Neuronal stem cell (in vitro differentiated cells): ENCODE measurements around the gene SPART.

ENCODE experiments used
- DNase-seq: peaks from one replicate; pipeline ENCODE4 v3.0.0-alpha.2; 2013; ENCODE audit warnings: low spot score
- H2AFZ ChIP-seq: one replicate; pipeline ENCODE4 v1.6.1; 2013; ENCODE audit warnings: mild to moderate bottlenecking, low read length, inconsistent platforms
- H2AK5ac ChIP-seq: 2 replicates; pipeline ENCODE4 v1.6.1; 2013; ENCODE audit warnings: low read depth, mild to moderate bottlenecking, inconsistent platforms, low read length, moderate library complexity, mixed read lengths
- H2BK120ac ChIP-seq: 2 replicates; pipeline ENCODE4 v1.6.1; 2013; ENCODE audit warnings: low read depth, mild to moderate bottlenecking, inconsistent platforms, low read length, moderate library complexity, mixed read lengths
- H2BK12ac ChIP-seq: one replicate; pipeline ENCODE4 v1.6.1; 2013; ENCODE audit warnings: low read length, inconsistent platforms
- H2BK15ac ChIP-seq: 2 replicates; pipeline ENCODE4 v1.6.1; 2013; ENCODE audit warnings: mild to moderate bottlenecking, low read length, inconsistent platforms, mixed read lengths
- H2BK5ac ChIP-seq: one replicate; pipeline ENCODE4 v1.6.1; 2013; ENCODE audit warnings: inconsistent platforms, mild to moderate bottlenecking, low read length, moderate library complexity
- H3K14ac ChIP-seq: one replicate; pipeline ENCODE4 v1.6.1; 2013; ENCODE audit warnings: low read length, inconsistent platforms
- H3K18ac ChIP-seq: 2 replicates; pipeline ENCODE4 v1.6.1; 2013; ENCODE audit warnings: low read length, inconsistent platforms
- H3K23ac ChIP-seq: 2 replicates; pipeline ENCODE4 v1.6.1; 2013; ENCODE audit warnings: low read depth, mild to moderate bottlenecking, mixed read lengths, low read length, inconsistent platforms; ENCODE audit not compliant: poor library complexity
- H3K27ac ChIP-seq: replicated peaks from 3 replicates; pipeline ENCODE4 v1.5.1; 2013; ENCODE audit warnings: low read length, inconsistent platforms
- H3K27me3 ChIP-seq, 3 experiments: 2 replicates each; pipeline ENCODE4 v1.6.1; 2013; ENCODE audit warnings: low read length in 3 of 3, mild to moderate bottlenecking in 2 of 3, inconsistent platforms in 1 of 3, low read depth in 1 of 3, mixed read lengths in 1 of 3, moderate library complexity in 1 of 3; ENCODE audit not compliant: control insufficient read depth in 3 of 3, insufficient read depth in 3 of 3
- H3K36me3 ChIP-seq, 2 donors: replicated peaks in 1 of 2; 2 replicates each; pipeline ENCODE4 v1.6.1; 2013; ENCODE audit warnings: low read length in 2 of 2; ENCODE audit not compliant: control insufficient read depth in 2 of 2, insufficient read depth in 2 of 2
- H3K4ac ChIP-seq: 2 replicates; pipeline ENCODE4 v1.6.1; 2013; ENCODE audit warnings: inconsistent platforms, mild to moderate bottlenecking, low read length, moderate library complexity
- H3K4me1 ChIP-seq, 2 donors: 1 replicate in 1 of 2; 2 replicates in 1 of 2; pipeline ENCODE4 v1.6.1; 2013; ENCODE audit warnings: low read length in 2 of 2, low read depth in 1 of 2; ENCODE audit not compliant: control insufficient read depth in 2 of 2, insufficient read depth in 1 of 2
- H3K4me2 ChIP-seq: one replicate; pipeline ENCODE4 v1.6.1; 2013; ENCODE audit warnings: mild to moderate bottlenecking, low read length, inconsistent platforms; ENCODE audit not compliant: insufficient read depth, poor library complexity, severe bottlenecking
- H3K4me3 ChIP-seq, 2 donors: 2 replicates each; pipeline ENCODE4 v1.5.1; 2013; ENCODE audit warnings: low read length in 2 of 2, mild to moderate bottlenecking in 2 of 2, inconsistent platforms in 1 of 2, moderate library complexity in 1 of 2
- H3K79me1 ChIP-seq: one replicate; pipeline ENCODE4 v1.6.1; 2013; ENCODE audit warnings: low read depth, mild to moderate bottlenecking, inconsistent platforms, low read length, moderate library complexity
- H3K9ac ChIP-seq: one replicate; pipeline ENCODE4 v1.6.1; 2013; ENCODE audit warnings: mild to moderate bottlenecking, low read depth, low read length, inconsistent platforms; ENCODE audit not compliant: poor library complexity
- H3K9me3 ChIP-seq, 2 donors: replicated peaks in 1 of 2; 2 replicates each; pipeline versions ENCODE3 to v1.6.1; 2013; ENCODE audit warnings: low read length in 2 of 2, mild to moderate bottlenecking in 2 of 2, inconsistent platforms in 1 of 2, low read depth in 1 of 2, mixed read lengths in 1 of 2, moderate library complexity in 1 of 2; ENCODE audit not compliant: control insufficient read depth in 2 of 2, insufficient read depth in 1 of 2
- H4K8ac ChIP-seq: one replicate; pipeline ENCODE4 v1.6.1; 2013; ENCODE audit warnings: low read depth, mild to moderate bottlenecking, inconsistent platforms, low read length, moderate library complexity
- H4K91ac ChIP-seq: one replicate; pipeline ENCODE4 v1.6.1; 2013; ENCODE audit warnings: low read length, low read depth, mild to moderate bottlenecking, inconsistent platforms; ENCODE audit not compliant: poor library complexity
- WGBS, 2 donors: extraction: QIAGEN DNeasy Blood & Tissue Kit; methylation state at CpG; one replicate each; pipeline ENCODE4 v1.1.7; 2013; ENCODE audit warnings: missing lambda C conversion rate in 2 of 2, mixed read lengths in 1 of 2; ENCODE audit not compliant: insufficient read length in 2 of 2, insufficient replicate concordance in 1 of 2; ENCODE audit errors: extremely low coverage in 2 of 2; 5-methylcytosine and 5-hydroxymethylcytosine counted together

SPART gene

DNA sequence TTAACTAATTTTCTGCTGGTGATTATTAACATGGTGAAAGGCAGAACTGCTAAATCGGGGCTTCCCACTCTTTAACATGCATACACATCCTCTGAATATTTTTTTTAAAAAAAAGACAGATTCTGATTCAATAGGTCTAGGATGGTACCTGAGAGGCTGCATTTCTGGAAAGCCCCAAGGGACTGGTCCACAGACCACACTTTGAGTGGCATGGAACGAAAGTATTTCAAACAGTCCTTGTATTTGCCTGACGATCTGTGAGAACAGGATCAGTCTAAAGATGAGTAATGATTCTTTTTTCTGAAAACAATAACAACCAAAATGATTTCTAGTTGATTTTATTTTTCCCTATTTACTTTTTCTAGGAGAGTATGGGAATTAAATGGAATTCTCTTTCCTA, 16.7 kb upstream of the SPART start:
- H2BK15ac ChIP-seq, result no peak overlapping the region
- peaks cover 2 to 11% of the 10 kb centered on the region in 2 donors for H3K36me3 ChIP-seq
- no peaks in the 10 kb centered on the region for H3K79me1 ChIP-seq
- H2BK5ac ChIP-seq, result no peak overlapping the region
- no peak overlapping the region for H2AFZ ChIP-seq
- no peaks in the 10 kb centered on the region for H3K4me1 ChIP-seq
- no peak overlapping the region for H3K9ac ChIP-seq
- no peak overlapping the region for H4K8ac ChIP-seq
- no peaks in the 10 kb centered on the region for H3K9me3 ChIP-seq
- no peak overlapping the region for H3K23ac ChIP-seq
- no peaks in the 10 kb centered on the region for H3K27me3 ChIP-seq
- no peak overlapping the region for H2BK12ac ChIP-seq
- no peak overlapping the region for H3K4me3 ChIP-seq
- H4K91ac ChIP-seq, result no peak overlapping the region
- no peak overlapping the region for H3K14ac ChIP-seq
- H3K27ac ChIP-seq, result no peak overlapping the region
- no peak for DNase-seq
- no CpG with 5 or more reads among the region's 3 CpGs for WGBS, 2 donors
- no peak overlapping the region for H3K18ac ChIP-seq
- H2BK120ac ChIP-seq, result no peak overlapping the region
- H3K4ac ChIP-seq, result no peak overlapping the region
- no peak overlapping the region for H2AK5ac ChIP-seq
- no peak overlapping the region for H3K4me2 ChIP-seq

GRCh38 chr13:36362251-36362650, 16.1 kb upstream of the SPART start:
- no peak overlapping the region for H3K18ac ChIP-seq
- no peak overlapping the region for H2BK15ac ChIP-seq
- H3K4ac ChIP-seq, result no peak overlapping the region
- H3K14ac ChIP-seq, result no peak overlapping the region
- no peak overlapping the region for H2BK12ac ChIP-seq
- no peaks in the 10 kb centered on the region for H3K79me1 ChIP-seq
- no peak overlapping the region for H2BK5ac ChIP-seq
- no peaks in the 10 kb centered on the region for H3K27me3 ChIP-seq
- no peak overlapping the region for H3K4me2 ChIP-seq
- H3K27ac ChIP-seq, result no peak overlapping the region
- no peak overlapping the region for H3K4me3 ChIP-seq
- H4K8ac ChIP-seq, result no peak overlapping the region
- no peak overlapping the region for H2AK5ac ChIP-seq
- H2AFZ ChIP-seq, result no peak overlapping the region
- no peak overlapping the region for H3K9ac ChIP-seq
- H3K4me1 ChIP-seq, result no peaks in the 10 kb centered on the region
- H2BK120ac ChIP-seq, result no peak overlapping the region
- no peak overlapping the region for H3K23ac ChIP-seq
- no peak overlapping the region for H4K91ac ChIP-seq
- no peaks in the 10 kb centered on the region for H3K9me3 ChIP-seq
- no peak for DNase-seq
- no CpG with 5 or more reads among the region's 2 CpGs for WGBS, 2 donors
- peaks cover 2 to 11% of the 10 kb centered on the region in 2 donors for H3K36me3 ChIP-seq

DNA sequence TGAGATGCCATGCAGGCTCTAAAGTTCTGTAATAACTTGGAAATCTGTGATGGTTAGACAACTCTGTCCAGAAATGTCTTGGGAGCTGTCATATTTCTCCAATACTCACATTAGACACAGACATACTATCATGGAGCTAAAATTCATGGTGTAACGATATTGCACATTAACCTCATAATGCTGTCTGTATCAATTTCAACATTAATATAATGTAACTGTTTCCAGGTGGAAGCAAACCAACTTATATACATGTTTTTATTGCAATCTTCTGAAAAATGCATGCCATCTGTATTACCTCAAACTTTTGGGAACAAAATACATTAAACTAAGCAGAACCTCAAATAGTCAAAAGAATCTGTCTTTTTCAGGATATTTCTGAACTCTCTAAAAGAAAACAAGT, 14.7 kb upstream of the SPART start:
- Histone ChIP-seq H3K9me3 (peaks cover 0 to 2% of the 10 kb centered on the region in 2 donors), H4K8ac (no peak overlapping the region), H3K9ac (no peak overlapping the region), H2BK5ac (no peak overlapping the region), H3K36me3 (peaks cover 0 to 2% of the 10 kb centered on the region in 2 donors), H3K18ac (no peak overlapping the region), H3K4me3 (no peak overlapping the region), H2AFZ (no peak overlapping the region), H3K14ac (no peak overlapping the region), H2BK12ac (no peak overlapping the region), H3K23ac (no peak overlapping the region), H2BK120ac (no peak overlapping the region), H2AK5ac (no peak overlapping the region), H3K27ac (no peak overlapping the region), H4K91ac (no peak overlapping the region), H3K79me1 (no peaks in the 10 kb centered on the region), H3K4me2 (no peak overlapping the region), H3K4me1 (peaks cover 0 to 3% of the 10 kb centered on the region in 2 donors), H2BK15ac (no peak overlapping the region), H3K4ac (no peak overlapping the region), H3K27me3 (no peaks in the 10 kb centered on the region)
- DNase-seq, result no peak
- WGBS, 2 donors, result no CpG with 5 or more reads among the region's 1 CpG

- WGBS, 2 donors, result no CpG with 5 or more reads among the region's 1 CpG
- peaks cover 0 to 2% of the 10 kb centered on the region in 2 donors for H3K9me3 ChIP-seq
These were observed 13.2 kb upstream of the SPART start for GRCh38 chr13:36359301-36359950.

More at GRCh38 chr13:36359301-36359950, 13.2 kb upstream of the SPART start:
- H3K4me1 ChIP-seq, result peaks cover 0 to 3% of the 10 kb centered on the region in 2 donors
- no peaks in the 10 kb centered on the region for H3K36me3 ChIP-seq
- H3K23ac ChIP-seq, result no peak overlapping the region
- no peak overlapping the region for H2BK15ac ChIP-seq
- no peak for DNase-seq
- no peaks in the 10 kb centered on the region for H3K27me3 ChIP-seq
- H3K18ac ChIP-seq, result no peak overlapping the region
- H3K4me2 ChIP-seq, result no peak overlapping the region
- H2BK12ac ChIP-seq, result no peak overlapping the region
- H3K27ac ChIP-seq, result no peak overlapping the region
- no peak overlapping the region for H2BK5ac ChIP-seq
- H3K79me1 ChIP-seq, result no peaks in the 10 kb centered on the region
- no peak overlapping the region for H3K4ac ChIP-seq
- H3K9ac ChIP-seq, result no peak overlapping the region
- H2AFZ ChIP-seq, result no peak overlapping the region
- H3K4me3 ChIP-seq, result no peak overlapping the region
- no peak overlapping the region for H4K91ac ChIP-seq
- H4K8ac ChIP-seq, result no peak overlapping the region
- no peak overlapping the region for H3K14ac ChIP-seq
- H2AK5ac ChIP-seq, result no peak overlapping the region
- H2BK120ac ChIP-seq, result no peak overlapping the region
